ENCODE measurements around the gene LUC7L2.
"Not testable (repeated sequence)": the region's sequence is repeated elsewhere in the genome, so short reads cannot be mapped to it uniquely, and the experiment has no call there.

Gene LUC7L2

DNA sequence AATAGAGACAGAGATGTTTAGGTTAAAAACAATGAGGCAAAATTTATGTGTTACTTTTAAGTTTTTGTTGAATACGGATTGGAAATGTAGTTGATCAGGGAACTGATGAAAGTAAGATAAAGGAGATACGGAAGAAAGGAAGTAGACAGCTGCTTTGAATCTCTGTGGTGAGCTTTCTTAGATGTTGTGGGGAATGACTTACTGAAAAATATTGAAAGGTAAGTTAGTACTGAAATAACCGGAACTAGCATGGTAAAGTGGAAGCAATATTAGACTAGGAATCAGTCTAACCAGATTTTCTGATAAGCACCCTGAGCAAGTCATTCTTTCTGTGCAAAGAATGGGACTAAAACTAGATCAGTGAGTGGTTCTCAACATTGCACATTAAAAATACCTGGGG lies 34.8 kb downstream of the LUC7L2 start:
- FAIRE-seq (no peak), DNase-seq (ENCODE audit: low spot score) (no peak)

DNA sequence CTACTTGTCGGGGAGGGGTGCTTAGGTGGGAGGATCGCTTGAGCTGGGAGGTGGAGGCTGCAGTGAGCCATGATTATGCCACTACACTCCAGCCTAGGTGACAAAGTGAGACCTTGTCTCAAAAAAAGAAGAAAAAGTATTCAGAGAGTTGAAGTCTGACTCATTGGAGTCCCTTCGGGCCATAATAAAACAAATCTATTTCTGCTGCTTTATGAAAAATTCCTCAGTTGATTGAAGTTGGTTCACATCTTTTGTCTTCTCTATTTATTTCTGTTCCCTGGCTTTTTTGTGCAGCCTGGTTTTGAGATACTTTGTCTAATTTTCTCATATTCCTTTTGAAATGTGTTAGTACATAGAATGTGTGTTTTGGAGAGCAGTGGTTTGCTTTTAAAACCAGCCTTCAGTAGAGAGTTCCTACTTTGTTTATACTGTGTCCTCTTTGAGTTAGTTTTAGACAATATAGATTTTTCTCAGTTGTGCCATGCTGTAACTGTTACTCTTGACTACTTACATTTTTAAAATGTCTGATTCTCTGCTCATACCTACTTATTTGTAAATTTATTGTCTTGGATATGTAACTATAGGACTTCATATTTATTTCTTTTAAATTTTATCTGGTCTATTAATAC lies 36.7 kb downstream of the LUC7L2 start:
- FAIRE-seq (peak; percentile 36), DNase-seq (ENCODE audit: low spot score) (no peak)

DNA sequence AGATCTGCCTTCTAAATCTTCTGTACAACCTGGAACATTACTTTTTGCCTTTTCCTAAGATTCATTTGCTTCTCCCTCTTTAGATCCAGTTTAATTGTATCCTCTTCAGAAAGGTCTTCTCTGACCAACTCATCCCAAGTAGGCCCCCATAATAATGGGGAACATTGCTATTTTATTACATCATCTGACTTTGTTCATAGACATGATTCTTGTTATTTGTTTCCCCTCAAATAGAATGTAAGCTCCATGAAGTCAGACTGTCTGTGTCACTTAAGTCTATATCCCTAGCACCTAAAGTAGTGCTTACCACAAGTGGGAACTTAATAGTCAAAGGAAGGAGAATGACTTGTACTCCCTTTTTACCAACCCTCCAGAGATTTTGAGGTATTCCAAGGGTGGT lies 37.5 kb downstream of the LUC7L2 start:
- DNase-seq (ENCODE audit: low spot score) (no peak), FAIRE-seq (no peak)

DNA sequence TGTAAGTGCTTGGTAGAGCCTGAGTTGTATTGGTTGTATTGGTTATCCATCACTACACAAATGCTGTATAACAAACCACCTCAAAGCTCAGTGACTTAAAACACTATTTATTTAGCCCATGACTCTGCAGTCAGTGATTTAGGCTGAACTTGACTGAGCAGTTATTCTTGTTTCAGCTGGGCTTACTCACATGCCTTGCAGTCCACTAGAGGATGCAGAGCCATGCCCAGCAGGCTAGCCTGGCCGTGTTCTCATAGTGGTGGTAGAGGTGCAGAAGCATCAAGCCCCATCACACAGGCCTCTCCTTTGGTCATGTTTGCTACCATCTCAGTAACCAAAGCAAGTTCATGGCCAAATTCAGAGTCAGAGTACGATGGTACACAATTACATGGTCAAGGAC lies 43.9 kb downstream of the LUC7L2 start:
- DNase-seq (ENCODE audit: low spot score) = no peak
- no peak for FAIRE-seq

DNA sequence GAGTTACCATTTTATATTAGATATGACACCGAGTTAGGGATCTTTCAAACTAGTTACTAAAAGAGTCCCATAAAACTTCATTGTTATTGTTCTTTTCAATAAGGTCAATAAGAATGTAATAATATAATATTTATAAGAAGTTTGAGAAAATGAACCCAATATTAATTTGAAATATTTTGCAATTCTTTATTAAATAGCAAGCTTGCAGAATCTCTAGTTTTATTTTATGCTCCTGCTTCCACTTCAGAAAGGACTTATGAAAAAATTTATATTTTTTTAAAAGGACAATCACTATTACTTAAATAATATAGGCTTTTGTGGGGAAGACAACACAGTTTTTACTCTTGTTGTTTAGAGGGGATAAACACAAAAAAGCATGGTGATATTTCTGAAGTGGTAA lies 47.9 kb downstream of the LUC7L2 start:
- no peak for DNase-seq (ENCODE audit: low spot score)
- FAIRE-seq = peak; percentile 44

DNA sequence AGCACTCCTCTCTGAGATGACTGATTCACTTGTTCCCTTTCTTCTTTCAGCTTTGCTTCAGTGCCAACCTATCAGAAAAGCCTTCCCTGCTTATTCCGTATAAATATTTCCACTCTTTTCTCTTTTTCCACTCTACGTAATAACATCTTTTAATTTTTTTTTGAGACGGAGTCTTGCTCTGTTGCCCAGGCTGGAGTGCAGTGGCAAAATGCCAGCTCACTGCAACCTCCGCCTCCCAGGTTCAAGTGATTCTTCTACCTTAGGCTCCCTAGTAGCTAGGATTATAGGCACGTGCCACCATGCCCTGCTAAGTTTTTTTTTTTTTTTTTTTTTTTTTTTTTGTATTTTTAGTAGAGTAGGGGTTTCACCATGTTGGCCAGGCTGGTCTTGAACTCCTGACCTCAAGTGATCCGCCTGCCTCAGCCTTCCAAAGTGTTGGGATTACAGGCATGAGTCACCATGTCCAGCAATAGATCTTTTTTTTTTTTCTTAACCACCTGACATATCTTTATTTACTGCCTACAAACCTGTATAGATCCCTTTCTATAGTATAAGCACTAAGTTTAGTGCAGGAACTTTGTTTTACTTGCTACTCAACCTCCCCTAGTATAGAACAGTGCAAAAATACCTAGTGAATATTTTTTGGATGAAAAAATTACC lies 55.2 kb downstream of the LUC7L2 start:
- not testable (repeated sequence) for DNase-seq (ENCODE audit: low spot score); FAIRE-seq

DNA sequence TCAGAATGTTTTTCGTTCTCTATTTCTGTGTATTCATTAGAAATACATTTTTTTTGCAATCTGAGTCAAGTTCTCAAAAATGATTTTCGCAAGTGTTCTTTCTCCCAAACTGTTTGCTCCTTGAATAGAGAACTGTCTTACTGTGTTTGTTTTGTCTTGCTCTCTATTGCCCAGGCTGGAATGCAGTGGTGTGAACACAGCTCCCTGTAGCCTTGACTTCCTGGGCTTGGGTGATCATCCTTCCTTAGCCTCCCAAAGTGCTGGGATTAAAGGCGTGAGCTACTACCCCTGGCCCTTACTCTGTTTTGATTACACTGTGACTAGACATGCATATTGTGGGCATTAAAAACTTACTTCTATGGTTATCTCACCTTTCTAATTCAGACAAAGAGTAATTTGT lies 56.7 kb downstream of the LUC7L2 start:
- no peak for FAIRE-seq
- no peak for DNase-seq (ENCODE audit: low spot score)

DNA sequence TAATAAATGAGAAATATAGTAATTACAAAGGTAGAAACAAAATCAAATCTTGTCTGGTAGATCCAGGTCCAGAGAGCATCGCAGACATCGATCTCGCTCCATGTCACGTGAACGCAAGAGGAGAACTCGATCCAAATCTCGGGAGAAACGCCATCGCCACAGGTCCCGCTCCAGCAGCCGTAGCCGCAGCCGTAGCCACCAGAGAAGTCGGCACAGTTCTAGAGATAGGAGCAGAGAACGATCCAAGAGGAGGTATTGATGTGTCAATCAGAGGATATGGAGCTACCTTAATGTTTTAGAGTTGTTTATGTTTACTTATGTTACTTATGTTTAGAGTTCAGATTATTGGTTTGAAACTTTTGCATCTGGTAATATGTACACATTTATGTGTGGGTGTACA lies 57.8 kb downstream of the LUC7L2 start:
- DNase-seq (ENCODE audit: low spot score) (no peak), FAIRE-seq (no peak)

DNA sequence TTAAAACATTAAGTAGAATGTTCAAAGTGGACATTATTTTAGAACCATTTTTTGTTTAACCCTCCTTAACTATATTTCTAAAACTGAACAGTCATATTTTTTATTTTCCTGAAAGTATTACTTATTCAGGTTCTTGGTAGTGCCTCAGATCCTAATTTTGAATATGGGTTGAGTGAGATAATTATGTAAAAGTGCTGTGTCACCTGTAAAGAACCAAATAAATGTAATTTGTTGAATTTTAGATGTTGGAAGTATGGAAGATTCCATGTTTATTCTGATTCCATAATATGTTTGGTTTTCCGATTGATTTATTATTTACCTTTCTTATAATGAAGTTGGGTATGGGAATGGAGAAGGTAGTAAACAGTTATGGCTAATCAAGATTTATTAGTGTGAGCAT lies 61.4 kb downstream of the LUC7L2 start:
- no peak for DNase-seq (ENCODE audit: low spot score)
- FAIRE-seq = no peak

DNA sequence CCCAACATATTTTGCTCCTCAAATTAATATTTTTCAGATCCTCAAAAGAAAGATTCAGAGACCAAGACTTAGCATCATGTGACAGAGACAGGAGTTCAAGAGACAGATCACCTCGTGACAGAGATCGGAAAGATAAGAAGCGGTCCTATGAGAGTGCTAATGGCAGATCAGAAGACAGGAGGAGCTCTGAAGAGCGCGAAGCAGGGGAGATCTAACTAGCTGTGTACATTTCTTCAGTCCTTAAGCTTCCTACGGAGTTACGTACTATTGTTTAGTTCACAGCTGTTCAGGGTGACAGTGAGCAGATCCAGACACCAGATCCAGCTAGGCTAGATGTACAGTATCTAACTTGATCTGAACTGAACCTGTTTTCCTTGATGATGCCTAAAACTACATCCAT lies 62.4 kb downstream of the LUC7L2 start:
- FAIRE-seq (no peak), DNase-seq (ENCODE audit: low spot score) (no peak)

DNA sequence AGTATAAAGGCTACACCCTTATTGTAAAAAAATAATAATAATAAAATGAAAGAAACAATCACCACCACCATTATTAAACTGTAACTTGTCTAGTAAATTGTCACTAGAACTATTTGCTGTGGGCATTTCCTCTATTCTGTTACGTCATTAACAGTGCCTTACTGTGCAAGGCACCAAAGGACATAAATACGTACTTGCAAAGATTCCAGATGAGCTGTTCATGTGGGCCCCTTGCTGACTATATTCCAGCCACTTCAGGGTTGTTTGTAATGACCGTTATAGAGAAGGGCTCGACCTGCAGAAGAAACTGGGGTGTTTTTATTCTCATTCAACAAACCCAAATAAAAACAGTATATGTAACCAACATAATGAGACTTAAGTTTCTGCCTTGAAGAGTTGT lies 63.4 kb downstream of the LUC7L2 start:
- FAIRE-seq (no peak), DNase-seq (ENCODE audit: low spot score) (no peak)

DNA sequence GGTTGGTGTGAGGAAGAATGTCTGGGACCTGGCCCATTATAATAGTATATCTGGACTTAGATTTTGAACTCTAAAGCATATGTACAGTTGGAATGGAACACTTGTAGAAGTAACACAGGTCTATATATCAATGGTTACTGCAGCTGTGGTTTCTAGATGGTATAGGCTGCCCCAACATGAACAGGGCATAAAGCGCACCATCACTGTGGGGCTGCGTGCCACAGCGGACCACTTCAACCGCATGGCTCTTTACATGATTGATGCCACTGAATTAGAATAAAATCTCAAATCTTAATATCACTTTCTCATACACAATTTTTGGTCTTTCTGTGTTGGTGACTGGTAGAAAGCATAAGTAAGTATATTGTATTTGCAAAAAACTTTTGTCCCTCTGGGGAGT lies 64.3 kb downstream of the LUC7L2 start:
- DNase-seq (ENCODE audit: low spot score) = no peak
- no peak for FAIRE-seq

DNA sequence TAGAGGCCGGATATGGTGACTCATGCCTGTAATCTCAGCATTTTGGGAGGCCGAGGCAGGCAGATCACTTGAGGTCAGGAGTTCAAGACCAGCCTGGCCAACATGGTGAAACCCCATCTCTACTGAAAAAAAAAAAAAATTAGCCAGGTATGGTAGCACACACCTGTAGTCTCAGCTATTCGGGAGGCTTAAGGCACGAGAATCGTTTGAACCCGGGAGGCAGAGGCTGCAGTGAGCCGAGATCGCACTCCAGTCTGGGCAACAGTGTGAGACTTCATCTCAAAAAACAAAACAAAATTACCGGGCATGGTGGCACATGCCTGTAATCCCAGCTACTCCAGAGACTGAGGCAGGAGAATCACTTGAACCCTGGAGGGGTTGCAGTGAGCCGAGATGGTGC lies 66.0 kb downstream of the LUC7L2 start:
- not testable (repeated sequence) for FAIRE-seq; DNase-seq (ENCODE audit: low spot score)

DNA sequence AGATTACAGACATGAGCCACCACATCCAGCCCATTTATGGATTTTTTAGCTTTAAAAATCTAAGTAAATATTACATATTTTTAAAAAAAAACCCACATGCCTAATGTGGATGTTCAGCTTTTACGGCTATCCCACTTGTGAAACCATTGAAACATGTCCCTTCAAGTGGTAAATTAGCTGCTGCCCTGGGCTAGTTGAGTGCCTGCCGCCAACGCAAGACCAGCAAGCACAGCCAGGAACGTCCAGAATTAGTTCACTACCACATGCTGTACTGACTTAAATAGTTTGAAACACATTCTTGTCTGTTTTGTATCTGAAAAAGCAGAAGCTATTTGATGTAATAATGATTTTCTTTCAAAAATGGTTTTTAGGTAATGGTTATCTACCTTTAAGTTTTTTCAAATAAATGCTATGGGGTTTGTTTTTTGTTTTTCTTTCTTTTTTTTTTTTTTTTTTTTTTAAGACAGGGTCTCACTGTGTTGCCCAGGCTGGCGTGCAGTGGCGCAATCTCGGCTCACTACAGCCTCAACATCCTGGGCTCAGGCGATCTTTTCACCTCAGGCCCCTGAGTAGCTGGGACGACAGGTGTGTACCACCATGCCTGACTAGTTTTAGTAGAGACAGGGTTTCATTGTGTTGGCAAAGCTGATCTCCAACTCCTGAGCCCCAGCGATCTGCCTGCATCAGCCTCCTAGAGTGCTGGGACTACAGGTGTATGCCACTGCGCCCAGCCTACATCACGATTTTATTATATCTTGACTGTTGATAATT lies 66.7 kb downstream of the LUC7L2 start:
- no peak for FAIRE-seq
- no peak for DNase-seq (ENCODE audit: low spot score)

DNA sequence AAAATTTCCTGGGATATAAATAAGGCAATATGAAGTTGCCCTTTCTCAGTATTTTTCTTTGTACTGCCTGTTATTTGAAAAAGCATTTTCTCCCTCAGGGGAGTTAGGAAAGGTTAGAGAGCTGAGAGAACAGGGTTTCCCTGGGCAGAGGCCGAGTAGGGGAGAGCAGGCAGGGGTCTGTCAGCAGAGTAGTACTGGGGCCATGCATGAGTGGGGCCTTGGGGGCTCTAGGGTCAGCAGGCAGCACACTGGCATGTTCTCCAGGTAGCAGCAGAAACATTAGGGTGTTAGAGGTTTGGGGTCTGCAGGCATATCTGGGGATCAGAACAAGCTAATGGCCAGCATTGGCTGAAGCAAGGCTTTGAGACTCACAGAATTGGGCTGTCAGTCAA lies 67.3 kb downstream of the LUC7L2 start:
- FAIRE-seq (no peak), DNase-seq (ENCODE audit: low spot score) (no peak)

DNA sequence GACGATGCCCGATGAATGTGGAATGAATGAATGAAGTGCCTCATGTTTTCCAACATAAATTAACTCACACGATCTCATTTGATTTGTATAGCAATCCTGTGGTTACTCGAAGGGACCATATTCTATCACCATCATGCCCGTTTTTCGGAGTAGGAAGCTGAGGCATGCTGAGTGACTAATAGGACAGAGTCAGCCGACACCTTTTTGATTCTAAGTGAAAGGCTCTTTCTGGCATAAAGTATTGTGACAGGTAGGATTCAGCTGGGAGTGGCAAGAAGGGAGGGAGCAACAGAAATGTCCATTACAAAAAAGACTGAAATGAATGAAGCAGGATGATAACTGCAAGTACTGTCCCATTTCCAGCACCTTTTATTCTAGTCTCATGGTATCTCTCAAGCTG lies 68.1 kb downstream of the LUC7L2 start:
- FAIRE-seq (no peak), DNase-seq (ENCODE audit: low spot score) (no peak)

DNA sequence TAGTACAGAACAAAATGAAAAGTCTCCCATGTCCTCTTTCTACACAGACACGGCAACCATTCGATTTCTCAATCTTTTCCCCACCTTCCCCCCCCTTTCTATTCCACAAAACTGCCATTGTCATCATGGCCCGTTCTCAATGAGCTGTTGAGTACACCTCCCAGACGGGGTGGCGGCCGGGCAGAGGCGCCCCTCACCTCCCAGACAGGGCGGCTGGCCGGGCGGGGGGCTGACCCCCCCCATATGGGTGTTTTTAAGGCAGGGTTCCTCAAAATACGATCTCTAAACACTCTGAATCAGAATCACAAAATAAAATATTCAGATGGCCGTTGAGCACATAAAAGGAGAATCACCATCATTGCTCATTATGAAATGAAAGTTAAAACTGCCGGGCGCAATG lies 70.0 kb downstream of the LUC7L2 start:
- DNase-seq (ENCODE audit: low spot score); FAIRE-seq: not testable (repeated sequence)

DNA sequence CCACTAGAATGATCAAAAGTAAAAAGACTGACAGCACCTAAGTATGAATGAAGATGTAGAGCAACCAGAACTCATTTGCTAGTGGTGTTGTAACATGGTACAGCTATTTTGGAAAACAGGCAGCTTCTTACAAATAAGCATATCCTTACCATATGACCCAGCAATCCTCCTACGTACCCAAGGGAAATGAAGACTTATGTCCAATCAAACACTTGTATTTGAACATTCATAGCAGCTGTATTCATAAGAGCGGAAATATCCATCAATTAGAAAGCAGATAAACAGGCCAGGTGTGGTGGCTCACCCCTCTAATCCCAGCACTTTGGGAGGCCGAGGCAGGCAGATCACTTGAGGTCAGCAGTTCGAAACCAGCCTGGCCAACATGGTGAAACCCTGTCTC lies 70.7 kb downstream of the LUC7L2 start:
- DNase-seq (ENCODE audit: low spot score) = no peak
- no peak for FAIRE-seq

DNA sequence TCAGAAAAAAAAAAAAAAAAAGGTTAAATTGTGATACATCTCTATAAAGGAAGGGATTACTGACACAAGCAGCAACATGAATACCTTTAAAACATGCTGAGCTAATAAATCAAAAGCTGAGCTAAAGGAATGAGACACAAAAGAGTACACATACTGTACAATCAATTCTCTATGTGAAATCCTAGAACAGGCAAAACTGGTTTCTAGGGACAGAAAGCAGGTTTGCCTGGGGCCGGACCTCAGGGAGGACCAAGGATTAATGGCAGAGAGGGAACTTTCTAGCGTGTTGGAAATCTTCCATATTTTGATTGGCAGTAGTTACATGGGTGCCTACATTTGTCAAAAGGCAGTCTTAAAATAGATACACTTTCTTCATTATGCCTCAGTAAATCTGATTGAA lies 71.3 kb downstream of the LUC7L2 start:
- DNase-seq (ENCODE audit: low spot score) (no peak), FAIRE-seq (no peak)

DNA sequence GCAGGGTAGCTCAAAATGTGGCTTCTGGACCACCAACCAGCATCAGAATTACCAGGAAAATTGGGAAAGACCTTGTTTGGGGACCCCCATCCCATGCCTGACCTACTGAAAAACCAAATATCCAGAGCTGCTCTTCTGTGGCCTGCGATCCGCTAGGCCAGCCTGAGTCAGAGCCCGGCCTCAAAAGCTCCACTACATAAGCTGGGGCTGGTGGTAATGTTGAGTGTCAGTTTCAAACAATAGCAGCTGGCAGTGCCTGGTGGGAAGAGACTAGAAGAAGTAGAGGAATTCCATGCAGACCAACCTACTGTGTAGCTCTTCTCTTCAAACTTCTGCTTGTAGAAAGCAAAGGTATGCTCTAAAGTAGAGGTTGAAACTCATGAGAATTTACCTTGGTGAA lies 71.8 kb downstream of the LUC7L2 start:
- FAIRE-seq (no peak), DNase-seq (ENCODE audit: low spot score) (no peak)

DNA sequence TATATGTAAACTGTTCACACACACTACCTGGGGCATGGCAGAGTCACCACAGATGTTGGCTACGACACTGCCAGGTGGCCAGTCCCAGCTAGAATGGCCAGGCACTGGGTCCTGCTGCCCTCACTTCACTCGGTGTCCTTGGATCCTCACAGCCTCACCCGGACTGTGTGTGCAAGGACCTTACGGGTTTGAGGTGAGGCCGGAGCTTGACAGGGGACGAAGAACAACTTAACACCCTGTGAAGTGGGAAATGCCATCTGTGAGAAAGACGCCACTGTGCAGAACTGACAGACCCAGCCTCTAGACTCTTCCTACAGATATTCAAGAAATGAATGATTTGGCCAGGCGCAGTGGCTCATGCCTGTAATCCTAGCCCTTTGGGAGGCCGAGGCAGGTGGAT lies 77.1 kb downstream of the LUC7L2 start:
- FAIRE-seq (no peak), DNase-seq (ENCODE audit: low spot score) (no peak)

DNA sequence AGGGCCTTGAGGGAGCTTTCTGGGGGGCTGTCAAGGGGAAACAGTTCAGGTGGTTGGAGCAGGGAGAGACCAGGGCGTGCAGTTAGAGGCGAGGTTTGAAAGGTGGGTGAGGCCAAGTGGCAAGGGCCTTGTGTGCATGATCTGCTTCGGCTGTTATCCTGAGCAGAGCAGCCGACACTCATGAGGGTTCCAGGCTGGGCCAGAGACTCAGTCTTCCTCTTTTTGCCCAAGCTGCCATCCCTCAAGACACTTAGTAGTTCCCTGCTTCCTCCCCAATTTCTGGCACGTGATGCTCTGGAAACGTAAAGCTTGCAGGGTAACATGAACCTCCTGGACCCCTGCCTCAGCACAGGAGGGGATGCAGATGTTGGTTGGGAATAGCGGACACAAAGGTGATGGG lies 79.7 kb downstream of the LUC7L2 start:
- no peak for DNase-seq (ENCODE audit: low spot score)
- no peak for FAIRE-seq

DNA sequence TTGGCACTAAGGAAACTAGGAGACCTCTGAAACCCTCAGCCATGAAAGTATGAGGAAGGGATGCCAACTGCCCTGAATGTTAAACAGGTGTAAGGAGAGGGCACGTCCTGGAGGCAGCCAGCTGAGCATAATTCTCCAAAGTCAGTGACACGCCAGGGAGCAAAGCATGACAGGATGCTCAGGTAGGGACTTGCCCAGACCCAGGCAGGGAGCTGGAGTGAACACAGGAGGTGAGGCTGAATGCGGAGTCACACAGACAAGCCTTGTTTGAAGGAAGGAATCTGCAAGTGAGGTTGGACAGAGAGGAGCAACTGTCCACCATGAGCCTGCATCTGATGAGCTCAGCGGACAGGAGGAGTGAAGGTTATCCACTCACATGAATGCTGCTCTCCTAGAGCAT lies 82.3 kb downstream of the LUC7L2 start:
- DNase-seq (ENCODE audit: low spot score) = no peak
- no peak for FAIRE-seq

All from RCC 7860 (cell line).